Stimulated activated CD8-positive, alpha-beta memory T cell treated with anti-CD3 and anti-CD28 coated beads, Interleukin-12 subunit alpha, Interleukin-12 subunit beta, amount 100 ng/mL, for 24 hours (primary cell): ENCODE results near the gene BEND6.

Experiments used
- DNase-seq: peaks from one replicate; pipeline ENCODE4 v3.0.0-alpha.2; 2020; ENCODE audit errors: extremely low read depth

The BEND6 gene, protein sequence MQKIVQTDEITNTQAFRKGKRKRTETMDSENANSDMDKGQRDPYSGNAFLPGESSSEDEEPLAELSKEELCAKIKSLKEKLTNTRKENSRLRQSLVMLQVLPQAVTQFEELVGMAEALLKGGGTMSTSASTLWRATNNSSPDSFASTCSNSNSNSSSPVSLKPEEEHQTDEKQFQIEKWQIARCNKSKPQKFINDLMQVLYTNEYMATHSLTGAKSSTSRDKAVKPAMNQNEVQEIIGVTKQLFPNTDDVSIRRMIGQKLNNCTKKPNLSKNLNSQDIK

GRCh38 chr6:56954403-56955170 is at the start of gene BEND6:
BEND6 (plus strand) TSS chr6:56955107; CDS start chr6:56981811, 26,704 bp downstream.
- no peak for DNase-seq

DNA sequence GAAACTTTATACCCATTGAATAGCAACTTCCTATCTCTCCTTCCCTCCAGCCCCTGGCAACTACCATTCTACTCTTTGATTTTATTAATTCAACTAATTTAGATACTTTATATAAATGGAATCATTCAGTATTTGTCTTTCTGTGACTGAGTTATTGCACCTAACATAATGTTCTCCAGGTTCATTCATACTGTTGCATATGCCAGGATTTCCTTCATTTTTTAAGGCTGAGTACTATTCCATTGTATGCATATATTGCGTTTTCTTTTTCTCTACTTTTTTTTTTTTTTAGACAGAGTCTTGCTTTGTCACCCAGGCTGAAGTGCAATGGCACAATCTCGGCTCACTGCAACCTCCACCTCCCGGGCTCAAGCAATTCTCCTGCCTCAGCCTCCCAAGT is 49.5 kb upstream of the BEND6 start:
- DNase-seq = no peak

GRCh38 chr6:56906752-56907151 is 48.2 kb upstream of the BEND6 start:
- no peak for DNase-seq

GRCh38 chr6:56909115-56909907 is 45.6 kb upstream of the BEND6 start:
- no peak for DNase-seq

GRCh38 chr6:56911847-56912246 is 43.1 kb upstream of the BEND6 start:
- DNase-seq = no peak

DNA sequence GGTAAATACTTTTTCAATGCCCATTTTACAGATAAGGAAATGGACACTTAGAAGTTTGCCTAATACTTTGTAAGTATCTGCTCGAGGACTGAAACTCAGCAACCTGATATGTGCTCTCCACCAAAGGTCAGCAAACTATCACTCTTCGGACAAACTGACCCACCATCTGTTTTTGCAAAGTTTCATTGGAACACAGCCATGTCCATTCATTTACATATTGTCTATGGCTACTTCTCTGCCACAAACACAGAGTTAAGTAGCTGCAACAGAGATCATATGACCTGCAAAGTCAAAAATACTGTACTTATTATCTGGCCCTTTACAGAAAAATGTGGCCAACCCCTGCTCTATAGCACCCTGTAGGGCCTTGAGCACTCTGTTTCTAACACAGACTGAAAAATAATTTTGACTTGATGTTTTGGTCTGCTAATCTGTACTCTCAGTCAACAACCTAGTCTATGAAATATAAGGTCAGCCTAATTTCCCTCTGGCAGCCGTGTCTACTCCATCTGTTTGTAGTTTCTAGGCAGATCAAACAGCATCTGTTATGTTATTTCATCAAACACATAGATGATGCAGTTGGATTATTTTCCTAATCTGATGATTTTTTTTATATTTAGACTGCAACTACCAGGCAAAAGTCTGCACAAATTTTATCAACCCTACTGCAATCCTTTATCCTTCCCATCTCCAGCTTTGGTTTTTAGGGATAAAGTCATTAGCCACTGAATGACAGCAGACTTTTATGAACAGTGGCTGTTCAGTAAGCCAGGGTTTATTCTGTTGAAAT is 41.4 kb upstream of the BEND6 start:
- DNase-seq = no peak

DNA sequence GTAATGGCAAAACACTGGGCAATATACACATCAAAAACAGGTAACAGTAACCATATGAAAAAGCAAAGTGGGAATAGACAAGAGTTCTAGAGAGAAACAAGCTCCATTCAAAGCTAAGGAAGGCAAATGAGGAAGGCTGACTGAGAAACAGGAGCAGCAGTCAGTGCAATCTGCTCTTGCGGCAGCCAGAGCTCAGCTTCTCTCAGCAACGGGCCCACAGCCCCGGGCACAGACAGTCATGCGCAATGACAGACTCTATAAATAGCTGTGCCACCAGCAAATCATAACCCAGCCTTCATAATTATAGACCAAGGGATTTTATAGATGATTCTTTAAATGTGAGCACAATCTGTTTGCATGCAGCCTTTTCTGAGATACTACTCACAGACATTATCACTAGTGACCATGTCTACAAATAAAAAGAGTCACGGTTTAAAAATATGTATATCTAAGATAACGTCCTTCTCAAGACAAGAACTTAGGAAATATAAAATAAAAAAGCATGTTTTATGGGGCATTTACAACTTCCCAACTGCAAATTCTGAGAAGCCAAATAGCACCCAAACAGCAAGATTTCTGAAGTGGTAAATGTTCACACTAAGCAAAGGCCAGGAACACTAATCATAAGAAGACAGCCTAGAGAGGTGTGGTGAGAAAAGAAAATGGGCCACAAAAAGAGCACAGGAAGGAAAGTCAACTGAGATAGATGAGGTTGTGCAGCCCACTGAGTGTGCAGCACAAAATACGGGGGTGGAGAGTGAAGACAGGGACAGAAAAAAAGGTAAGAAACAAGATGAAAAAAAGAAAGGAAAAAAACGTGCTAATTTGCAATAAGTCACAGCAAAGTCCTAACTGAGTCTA is 39.9 kb upstream of the BEND6 start:
- no peak for DNase-seq

GRCh38 chr6:56915832-56916231 is 39.1 kb upstream of the BEND6 start:
- no peak for DNase-seq

DNA sequence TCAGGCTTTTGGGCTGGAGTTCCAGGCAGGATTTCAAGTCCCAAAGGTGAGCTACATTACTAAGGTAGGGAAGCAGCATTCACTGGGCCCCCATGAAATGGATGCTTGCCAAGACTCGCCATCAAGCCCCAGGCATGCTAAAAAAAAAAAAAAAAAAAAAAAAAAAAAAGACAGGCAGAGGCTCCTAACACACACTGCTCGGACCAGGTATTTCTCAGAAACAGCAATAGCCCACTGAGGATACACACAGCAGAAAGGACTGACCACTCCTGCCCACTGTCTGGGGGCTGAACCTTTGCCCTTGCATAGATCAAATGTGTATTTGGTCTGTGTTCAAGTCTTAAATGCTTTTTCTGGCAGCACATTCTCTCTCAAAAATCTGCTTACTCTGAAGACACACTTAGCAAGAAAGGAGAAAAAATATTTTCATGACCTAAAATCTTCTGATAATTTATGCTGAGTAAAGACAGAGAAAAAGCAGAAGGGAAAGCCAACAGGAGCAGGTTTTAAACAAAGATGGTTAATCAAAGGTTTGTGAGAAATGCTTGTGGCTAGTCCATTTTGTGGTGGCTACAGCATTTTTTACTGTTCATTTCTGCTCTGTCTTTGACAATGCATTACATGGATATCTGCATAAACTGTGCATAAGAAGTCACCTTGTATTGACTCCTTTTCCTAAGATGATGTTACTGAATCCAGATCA is 37.9 kb upstream of the BEND6 start:
- no peak for DNase-seq

GRCh38 chr6:56922645-56923044 is 32.3 kb upstream of the BEND6 start:
- DNase-seq = no peak

DNA sequence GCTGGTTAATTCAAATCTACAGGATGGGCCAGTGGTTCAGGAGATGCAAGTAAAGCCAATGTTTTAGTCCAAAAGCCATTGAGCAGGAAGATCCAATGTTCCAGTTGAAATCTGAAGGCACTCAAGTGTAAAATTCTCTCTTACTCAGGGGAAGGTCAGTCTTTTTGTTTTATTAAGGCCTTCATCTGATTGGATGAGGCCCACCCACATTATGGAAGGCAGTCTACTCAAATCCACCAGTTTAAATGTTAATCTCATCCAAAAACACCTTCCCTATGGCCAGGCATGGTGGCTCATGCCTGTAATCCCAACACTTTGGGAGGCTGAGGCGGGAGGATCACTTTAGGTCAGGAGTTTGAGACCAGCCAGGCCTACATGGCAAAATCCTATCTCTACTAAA is 31.3 kb upstream of the BEND6 start:
- DNase-seq = no peak

DNA sequence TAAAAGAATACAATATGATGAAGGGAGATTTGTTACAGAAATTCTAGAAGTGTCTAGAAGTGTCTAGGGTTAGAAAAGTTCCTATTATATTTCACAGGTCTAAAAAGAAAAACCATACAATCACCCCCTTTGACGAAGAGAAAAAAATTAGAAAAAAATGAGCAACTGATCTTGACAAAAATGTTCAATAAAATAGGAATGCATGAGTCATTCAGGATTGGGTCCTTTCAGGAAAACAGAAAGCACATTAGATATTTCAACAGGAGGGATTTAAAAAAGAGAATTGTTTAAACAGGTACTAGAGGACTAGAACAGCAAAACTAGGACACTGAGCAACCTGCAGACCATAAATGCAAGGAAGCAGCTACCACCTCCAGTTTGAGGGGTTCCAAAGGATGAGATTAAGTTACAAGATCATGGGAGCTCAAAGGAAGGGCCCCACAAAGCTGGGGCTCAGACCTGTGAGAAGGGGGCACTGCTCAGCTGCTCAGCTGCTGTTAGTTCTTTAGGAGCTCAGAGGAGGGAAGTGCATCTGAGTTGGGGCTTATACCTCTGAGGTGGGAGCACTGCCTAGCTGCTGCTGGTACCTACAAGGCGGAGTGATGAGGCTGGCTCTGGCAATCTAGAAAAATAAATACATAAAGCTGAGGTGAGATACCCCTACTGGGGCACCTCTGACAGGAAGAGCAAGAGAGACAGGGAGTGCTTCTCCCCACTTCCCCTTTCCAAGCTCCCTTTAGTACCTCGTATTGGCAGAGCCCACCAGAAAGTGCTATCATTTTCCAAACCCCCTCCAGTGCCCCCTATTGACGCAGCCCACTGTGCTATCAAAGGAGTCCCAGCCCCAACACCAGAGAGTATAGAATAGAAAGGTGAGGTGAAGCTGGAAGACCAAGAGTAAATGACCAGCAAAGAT is 27.1 kb upstream of the BEND6 start:
- DNase-seq = no peak

- DNase-seq = no peak
Observed at GRCh38 chr6:56930846-56931245, 24.1 kb upstream of the BEND6 start.

DNA sequence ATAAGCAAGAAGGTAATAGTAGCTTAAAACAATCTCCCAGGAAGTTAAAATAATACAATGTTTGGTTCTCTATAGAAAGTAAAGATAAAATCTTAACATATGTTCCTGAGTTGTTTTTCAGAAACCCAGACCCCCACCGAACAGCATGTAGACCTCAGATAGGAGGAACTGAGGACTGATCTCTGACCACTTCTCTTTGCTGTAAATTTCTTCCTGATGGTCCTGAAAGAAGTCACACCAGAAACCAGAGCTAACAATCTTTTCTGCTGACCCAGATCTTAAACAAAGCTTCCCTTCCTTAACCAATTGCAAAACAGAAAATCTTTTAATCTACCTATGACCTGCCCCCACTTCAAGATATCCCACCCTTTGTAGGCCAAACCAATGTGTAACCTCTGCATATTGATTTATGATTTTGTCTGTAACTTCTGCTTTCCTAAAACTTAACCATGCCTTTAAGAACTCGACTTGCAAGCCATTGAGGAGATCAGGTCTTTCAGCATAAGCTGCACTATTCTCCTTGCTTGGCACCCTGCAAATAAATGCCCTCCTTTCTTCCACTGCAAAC is 21.9 kb upstream of the BEND6 start:
- DNase-seq = no peak

- DNase-seq = no peak
Observed at GRCh38 chr6:56933650-56934049, 21.3 kb upstream of the BEND6 start.

GRCh38 chr6:56934876-56935275 is 20.0 kb upstream of the BEND6 start:
- no peak for DNase-seq

- no peak for DNase-seq
Observed at GRCh38 chr6:56936466-56936865, 18.4 kb upstream of the BEND6 start.

GRCh38 chr6:56938649-56939191 is 16.2 kb upstream of the BEND6 start:
- DNase-seq = no peak
